H1 (cell line): Measurements from ENCODE around the gene FBXO45. TPM values are rescaled to one million over a fixed set of nuclear protein-coding genes. Genes with fewer than 3 reads are reported as not detected.

ENCODE experiments used
- BRCA1 ChIP-seq: IDR thresholded peaks from 2 replicates; pipeline ENCODE4 v1.6.1; 2012; ENCODE audit warnings: low read depth, low read length, improper control_type of control experiment
- CTCF ChIP-seq, 3 experiments: IDR thresholded peaks; 1 replicate in 2 of 3; 2 replicates in 1 of 3; pipeline versions ENCODE4 v1.5.1 to v1.6.1; 2011; ENCODE audit warnings: low read length in 3 of 3, mild to moderate bottlenecking in 3 of 3, inconsistent platforms in 2 of 3, low read depth in 1 of 3, moderate library complexity in 1 of 3; ENCODE audit not compliant: insufficient read depth in 1 of 3; ENCODE audit errors: control extremely low read depth in 1 of 3
- FOSL1 ChIP-seq: IDR thresholded peaks from 2 replicates; pipeline ENCODE4 v1.6.1; 2011; ENCODE audit warnings: mild to moderate bottlenecking, low read depth, low read length, moderate library complexity; ENCODE audit not compliant: insufficient read depth
- KDM1A ChIP-seq: fragments of 200-600, 300-600 bp; sonication (generic); IDR thresholded peaks from 2 replicates; pipeline ENCODE4 v1.7.1; 2016; ENCODE audit warnings: mild to moderate bottlenecking, low read length, borderline replicate concordance
- KDM5A ChIP-seq: fragments of 200-600 bp; IDR thresholded peaks from 2 replicates; pipeline ENCODE4 v1.7.1; 2012; ENCODE audit warnings: mild to moderate bottlenecking, low read length, inconsistent platforms, mixed read lengths
- POLR2A ChIP-seq, 2 experiments: IDR thresholded peaks; 1 replicate in 1 of 2; 2 replicates in 1 of 2; pipeline ENCODE4 v1.6.1; 2011; ENCODE audit warnings: low read depth in 2 of 2, low read length in 2 of 2, mild to moderate bottlenecking in 2 of 2; ENCODE audit errors: control extremely low read depth in 1 of 2
- POLR2AphosphoS5 ChIP-seq: IDR thresholded peaks from 2 replicates; pipeline ENCODE4 v1.6.1; 2011; ENCODE audit warnings: low read depth, low read length
- SIX5 ChIP-seq: IDR thresholded peaks from 2 replicates; pipeline ENCODE4 v1.6.1; 2011; ENCODE audit warnings: mild to moderate bottlenecking, low read depth, low read length
- YY1 ChIP-seq: IDR thresholded peaks from 2 replicates; pipeline ENCODE4 v1.6.1; 2011; ENCODE audit warnings: low read depth, mild to moderate bottlenecking, low read length
- polyA plus RNA-seq, 7 experiments: library from polyadenylated mRNA; depleted of rRNA in 3 of 7; stranded (reverse) in 5 of 7; unstranded in 2 of 7; fragments of >200 nt in 5 of 7; fragments of 200-250 nt in 2 of 7; gene quantifications; 1 replicate in 5 of 7; 2 replicates in 1 of 7; 4 replicates in 1 of 7; pipeline versions ENCODE4 v1.2.1 to v1.2.3, GENCODE V29; 2011 to 2013; ENCODE audit warnings: missing spikeins in 2 of 7, mixed read lengths in 2 of 7
- total RNA-seq: library from RNA; stranded (reverse); fragmentation: NEBNext Ultra II Directional; extraction: Animal tissue kit (Norgen Biotek cat#: 25700); gene quantifications from 2 replicates; pipeline ENCODE4 v1.2.1, GENCODE V29; 2021

FBXO45 gene
- total and polyA plus RNA-seq, 2 of the 8 experiments (the other 6 are each of a cell fraction or from before 2014, with no cell fraction given): 5.2 to 19.4 TPM

GRCh38 chr3:196632046-196632751 is 63.7 kb downstream of the FBXO45 start (continued):
- TF ChIP-seq CTCF (IDR thresholded peaks at IDR 0.05; ENCODE audit: control extremely low read depth in 1 of 3, insufficient read depth in 1 of 3, low read depth in 1 of 3, low read length in 3 of 3): no peak
- no peak for TF ChIP-seq SIX5
- no peak for TF ChIP-seq BRCA1
- TF ChIP-seq POLR2A (IDR thresholded peaks at IDR 0.05; ENCODE audit: control extremely low read depth in 1 of 2, low read depth in 2 of 2, low read length in 2 of 2): peak; percentile 80 to 92
- no peak for TF ChIP-seq KDM5A
- TF ChIP-seq YY1: peak; percentile 84
- no peak for TF ChIP-seq KDM1A
- peak; percentile 31 for TF ChIP-seq POLR2AphosphoS5
- no peak for TF ChIP-seq FOSL1
